ENCODE data around the gene ITPR1. TPM values are rescaled to one million over a fixed set of nuclear protein-coding genes. Genes with fewer than 3 reads are reported as not detected.

Gene ITPR1
- polyA plus RNA-seq, 1 experiment = 1.4 TPM

DNA sequence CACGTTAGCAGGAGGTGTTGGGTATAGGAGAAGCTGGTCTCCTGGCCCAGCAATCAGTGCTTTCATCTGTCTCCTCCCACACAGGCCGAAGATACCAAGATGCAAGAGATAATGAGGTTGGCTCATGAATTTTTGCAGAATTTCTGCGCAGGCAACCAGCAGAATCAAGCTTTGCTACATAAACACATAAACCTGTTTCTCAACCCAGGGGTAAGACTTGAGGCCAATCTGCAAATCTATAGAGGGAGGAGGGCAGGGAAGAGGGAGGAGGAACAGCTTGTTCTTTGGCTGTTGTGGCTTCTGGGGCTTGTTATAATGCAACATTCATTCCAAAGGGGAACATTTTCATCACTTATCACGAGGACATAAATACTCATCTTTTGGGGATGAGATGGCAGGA is 195.3 kb downstream of the ITPR1 start:
- no peak for TF ChIP-seq CTCF (IDR thresholded peaks at IDR 0.05; ENCODE audit: insufficient read depth, low read depth, low read length)

DNA sequence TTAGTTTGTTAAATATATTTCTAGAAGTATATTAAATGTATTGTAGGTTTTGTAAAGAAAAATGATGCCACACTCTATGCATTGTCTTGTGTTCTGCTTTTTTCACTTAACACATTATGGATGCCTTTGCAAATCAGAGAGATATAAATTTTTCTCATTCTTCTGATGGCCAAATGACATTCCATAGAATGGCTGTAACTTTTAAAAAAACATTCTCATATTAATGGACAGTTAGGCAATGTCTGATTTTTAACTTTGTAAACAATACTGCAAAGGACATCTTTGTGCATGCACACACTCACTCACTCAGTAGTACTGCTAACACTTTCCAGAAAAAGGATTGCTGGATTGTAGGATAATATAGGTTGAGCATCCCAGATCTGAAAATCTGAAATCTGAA is 195.9 kb downstream of the ITPR1 start:
- CTCF ChIA-PET = no interaction called here

More for the DNA sequence above, 195.3 kb downstream of the ITPR1 start:
- POLR2A ChIA-PET = interaction anchor here (0.6 kb wide), 1 partner anchor 143 kb away, joined by 3 read pairs; no protein-coding TSS in a partner anchor
- Histone ChIP-seq H3K4me3 (ENCODE audit: low read depth, low read length) (no peak overlapping the region), H3K36me3 (ENCODE audit: control insufficient read depth, insufficient read depth, low read length) (no peaks in the 10 kb centered on the region; the same call in 1 of the 2 replicates), H3K27me3 (ENCODE audit: control insufficient read depth, insufficient read depth, low read length) (no peaks in the 10 kb centered on the region)
- CTCF ChIA-PET = no interaction called here
- DNase-seq (ENCODE audit: low read depth) = no peak

DNA sequence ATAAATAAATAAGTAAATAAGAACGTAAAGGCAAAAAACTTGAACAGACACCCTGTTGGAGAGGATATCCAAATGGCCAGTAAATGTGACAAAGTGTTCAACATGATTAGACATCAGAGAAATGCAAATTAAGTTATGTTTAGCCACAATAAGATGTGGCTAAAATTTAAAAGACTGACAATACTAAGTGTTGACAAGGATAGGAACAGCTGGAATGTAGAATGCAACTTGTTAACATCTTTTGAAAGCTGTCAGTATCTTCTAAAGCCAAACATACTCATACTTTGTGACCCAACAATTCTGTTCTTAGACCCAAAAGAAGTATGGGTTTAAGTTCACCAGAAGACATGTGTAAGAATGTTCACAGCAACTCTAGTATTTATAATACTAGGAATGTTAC is 197.1 kb downstream of the ITPR1 start:
- ChIA-PET CTCF (no interaction called here), POLR2A (no interaction called here)
- no peaks in the 10 kb centered on the region for H3K27me3 ChIP-seq (ENCODE audit: control insufficient read depth, insufficient read depth, low read length)

More for the DNA sequence above, 195.9 kb downstream of the ITPR1 start:
- POLR2A ChIA-PET = interaction anchor here (0.6 kb wide), 1 partner anchor 143 kb away, joined by 3 read pairs; no protein-coding TSS in a partner anchor
- no peak for TF ChIP-seq CTCF (IDR thresholded peaks at IDR 0.05; ENCODE audit: insufficient read depth, low read depth, low read length)
- no peaks in the 10 kb centered on the region for H3K27me3 ChIP-seq (ENCODE audit: control insufficient read depth, insufficient read depth, low read length)
- H3K36me3 ChIP-seq (ENCODE audit: control insufficient read depth, insufficient read depth, low read length) = no peaks in the 10 kb centered on the region; the same call in 1 of the 2 replicates
- DNase-seq (ENCODE audit: low read depth) = no peak
- no peak overlapping the region for H3K4me3 ChIP-seq (ENCODE audit: low read depth, low read length)

DNA sequence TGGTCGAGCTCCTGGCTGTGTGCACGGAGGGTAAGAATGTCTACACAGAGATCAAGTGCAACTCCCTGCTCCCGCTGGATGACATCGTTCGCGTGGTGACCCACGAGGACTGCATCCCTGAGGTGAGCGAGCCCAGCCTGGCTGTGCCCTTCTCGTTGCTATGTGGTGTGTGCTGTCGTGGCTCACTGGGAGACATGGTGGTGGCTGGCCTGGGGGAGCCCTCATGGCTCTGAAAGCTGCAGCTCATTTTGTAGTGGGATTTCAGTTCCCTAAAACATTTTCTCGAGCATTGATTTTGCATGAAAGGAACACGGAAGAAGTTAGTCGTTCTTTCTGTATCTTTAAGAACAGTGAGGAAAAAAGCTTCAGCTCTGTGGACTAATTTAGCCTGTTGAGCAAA is 200.5 kb downstream of the ITPR1 start:
- Histone ChIP-seq H3K36me3 (ENCODE audit: control insufficient read depth, insufficient read depth, low read length) (no peaks in the 10 kb centered on the region), H3K4me3 (ENCODE audit: low read depth, low read length) (no peak overlapping the region), H3K27me3 (ENCODE audit: control insufficient read depth, insufficient read depth, low read length) (no peaks in the 10 kb centered on the region)
- TF ChIP-seq CTCF (IDR thresholded peaks at IDR 0.05; ENCODE audit: insufficient read depth, low read depth, low read length) = no peak
- ChIA-PET POLR2A (no interaction called here), CTCF (interaction anchor here (1.6 kb wide), 1 partner anchor 18 kb away, joined by 8 read pairs; no protein-coding TSS in a partner anchor)
- no peak for DNase-seq (ENCODE audit: low read depth)

More for the DNA sequence above, 197.1 kb downstream of the ITPR1 start:
- no peak for TF ChIP-seq CTCF (IDR thresholded peaks at IDR 0.05; ENCODE audit: insufficient read depth, low read depth, low read length)
- Histone ChIP-seq H3K36me3 (ENCODE audit: control insufficient read depth, insufficient read depth, low read length) (no peaks in the 10 kb centered on the region; the same call in 1 of the 2 replicates), H3K4me3 (ENCODE audit: low read depth, low read length) (no peak overlapping the region)
- DNase-seq (ENCODE audit: low read depth) = no peak

DNA sequence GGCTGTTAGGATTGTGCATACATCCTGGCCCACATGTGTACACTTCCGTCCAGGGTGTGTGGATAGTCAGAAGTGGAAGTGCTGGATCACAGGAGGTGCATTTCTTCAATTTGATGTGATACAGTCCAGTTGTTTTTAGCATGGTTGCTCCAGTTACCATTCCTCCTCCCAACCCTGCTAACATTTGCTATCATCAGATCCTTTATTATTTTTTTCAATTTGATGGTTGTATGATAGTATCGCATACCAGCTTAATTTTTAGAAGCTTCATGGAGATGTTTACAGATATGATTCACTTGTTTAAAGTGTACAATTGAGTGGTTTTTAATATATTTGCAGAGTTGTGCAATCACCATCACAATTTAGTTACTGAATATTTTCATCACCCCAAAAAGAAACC is 202.7 kb downstream of the ITPR1 start:
- DNase-seq (ENCODE audit: low read depth) = no peak
- no peak for TF ChIP-seq CTCF (IDR thresholded peaks at IDR 0.05; ENCODE audit: insufficient read depth, low read depth, low read length)
- ChIA-PET POLR2A (no interaction called here), CTCF (no interaction called here)
- Histone ChIP-seq H3K27me3 (ENCODE audit: control insufficient read depth, insufficient read depth, low read length) (no peaks in the 10 kb centered on the region), H3K36me3 (ENCODE audit: control insufficient read depth, insufficient read depth, low read length) (no peaks in the 10 kb centered on the region), H3K4me3 (ENCODE audit: low read depth, low read length) (no peak overlapping the region)
